ENCODE results near the gene MRPS6.
A peak's percentile ranks its signal among the peaks of the same experiment; 100 is the strongest.

The MRPS6 gene

DNA sequence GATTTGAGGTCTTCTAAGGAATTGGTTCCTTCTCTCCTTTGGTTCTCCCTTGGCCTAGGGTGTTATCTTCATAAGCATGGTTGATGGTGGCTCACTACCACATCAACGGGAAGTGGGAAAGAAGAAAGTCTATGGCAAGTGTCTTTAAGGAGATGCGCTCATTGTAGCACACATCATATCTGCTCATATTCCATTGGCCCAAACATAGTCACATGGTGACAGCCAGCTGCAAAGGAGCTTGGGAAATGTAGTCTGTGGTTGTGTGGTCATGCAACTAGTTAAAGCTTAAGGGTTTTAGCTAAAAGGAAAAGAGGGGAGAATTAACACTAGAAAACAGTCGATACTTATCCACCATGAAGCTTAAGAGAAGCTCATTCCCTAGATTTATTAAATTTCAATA lies 11.4 kb upstream of the MRPS6 start:
- H3K9me3 ChIP-seq (ENCODE audit: control insufficient read depth, low read length) = no peaks in the 10 kb centered on the region
- H3K79me2 ChIP-seq = no peaks in the 10 kb centered on the region
- H3K4me1 ChIP-seq = no peaks in the 10 kb centered on the region
- H3K9ac ChIP-seq = no peak overlapping the region
- TF ChIP-seq, protein P1, sequence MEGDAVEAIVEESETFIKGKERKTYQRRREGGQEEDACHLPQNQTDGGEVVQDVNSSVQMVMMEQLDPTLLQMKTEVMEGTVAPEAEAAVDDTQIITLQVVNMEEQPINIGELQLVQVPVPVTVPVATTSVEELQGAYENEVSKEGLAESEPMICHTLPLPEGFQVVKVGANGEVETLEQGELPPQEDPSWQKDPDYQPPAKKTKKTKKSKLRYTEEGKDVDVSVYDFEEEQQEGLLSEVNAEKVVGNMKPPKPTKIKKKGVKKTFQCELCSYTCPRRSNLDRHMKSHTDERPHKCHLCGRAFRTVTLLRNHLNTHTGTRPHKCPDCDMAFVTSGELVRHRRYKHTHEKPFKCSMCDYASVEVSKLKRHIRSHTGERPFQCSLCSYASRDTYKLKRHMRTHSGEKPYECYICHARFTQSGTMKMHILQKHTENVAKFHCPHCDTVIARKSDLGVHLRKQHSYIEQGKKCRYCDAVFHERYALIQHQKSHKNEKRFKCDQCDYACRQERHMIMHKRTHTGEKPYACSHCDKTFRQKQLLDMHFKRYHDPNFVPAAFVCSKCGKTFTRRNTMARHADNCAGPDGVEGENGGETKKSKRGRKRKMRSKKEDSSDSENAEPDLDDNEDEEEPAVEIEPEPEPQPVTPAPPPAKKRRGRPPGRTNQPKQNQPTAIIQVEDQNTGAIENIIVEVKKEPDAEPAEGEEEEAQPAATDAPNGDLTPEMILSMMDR (IDR thresholded peaks at IDR 0.05) = no peak
- H2AFZ ChIP-seq = no peak overlapping the region
- no peaks in the 10 kb centered on the region for H3K27me3 ChIP-seq (ENCODE audit: control insufficient read depth, insufficient read depth, low read length)
- H3K4me2 ChIP-seq (ENCODE audit: low read length) = no peak overlapping the region
- H3K27ac ChIP-seq = no peak overlapping the region
- H3K4me3 ChIP-seq (ENCODE audit: low read depth, low read length) = no peak overlapping the region
- no peaks in the 10 kb centered on the region for H3K36me3 ChIP-seq (ENCODE audit: control insufficient read depth, insufficient read depth, low read length)

DNA sequence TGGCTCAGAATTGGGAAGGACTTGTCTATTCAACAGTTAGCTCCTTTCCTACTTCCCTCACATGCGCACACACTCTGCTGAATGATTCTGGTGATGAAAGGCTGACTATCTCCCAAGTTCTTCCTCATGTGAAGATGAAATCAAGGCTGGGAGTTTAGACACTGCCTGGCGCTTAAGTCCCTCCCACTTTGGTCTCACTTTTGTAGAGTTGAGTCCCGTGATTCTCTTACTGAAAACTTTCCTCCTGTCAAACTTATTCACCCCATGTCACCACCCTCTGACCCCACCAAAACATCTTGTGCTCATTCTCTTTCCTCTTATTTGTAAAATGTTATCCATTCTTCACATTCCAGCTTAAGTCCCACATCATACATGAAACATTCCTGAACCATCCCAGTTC lies 8.4 kb upstream of the MRPS6 start:
- H3K79me2 ChIP-seq = no peaks in the 10 kb centered on the region
- no peak overlapping the region for H3K4me2 ChIP-seq (ENCODE audit: low read length)
- H3K4me1 ChIP-seq = no peaks in the 10 kb centered on the region
- no peak overlapping the region for H3K4me3 ChIP-seq (ENCODE audit: low read depth, low read length)
- H3K36me3 ChIP-seq (ENCODE audit: control insufficient read depth, insufficient read depth, low read length) = no peaks in the 10 kb centered on the region
- H3K9me3 ChIP-seq (ENCODE audit: control insufficient read depth, low read length) = no peaks in the 10 kb centered on the region
- TF ChIP-seq, protein P1 (IDR thresholded peaks at IDR 0.05) = no peak
- no peak overlapping the region for H3K27ac ChIP-seq
- no peak overlapping the region for H3K9ac ChIP-seq
- H2AFZ ChIP-seq = no peak overlapping the region
- no peaks in the 10 kb centered on the region for H3K27me3 ChIP-seq (ENCODE audit: control insufficient read depth, insufficient read depth, low read length)

DNA sequence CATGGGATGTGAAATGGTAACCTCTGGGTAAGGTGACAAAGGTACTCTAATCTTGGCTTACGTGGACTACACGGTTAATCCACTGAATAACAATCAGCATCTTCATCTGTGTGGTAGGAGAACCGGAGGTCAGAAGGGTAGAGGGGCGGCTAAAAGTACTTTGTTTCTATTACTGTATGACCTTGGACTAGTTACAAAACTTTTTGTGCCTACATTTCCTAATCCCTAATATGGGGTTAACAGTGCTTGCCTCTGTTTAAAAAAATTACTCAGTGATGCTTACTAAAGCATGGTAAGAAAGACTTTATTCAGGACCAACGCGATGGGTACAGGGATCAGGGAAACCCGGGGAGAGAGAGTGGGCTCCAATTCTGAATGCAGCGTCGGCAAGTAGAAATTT lies 1.7 kb upstream of the MRPS6 start:
- no peak overlapping the region for H3K27ac ChIP-seq
- H3K4me2 ChIP-seq (ENCODE audit: low read length) = no peak overlapping the region
- H3K27me3 ChIP-seq (ENCODE audit: control insufficient read depth, insufficient read depth, low read length) = no peaks in the 10 kb centered on the region
- no peak overlapping the region for H2AFZ ChIP-seq
- H3K36me3 ChIP-seq (ENCODE audit: control insufficient read depth, insufficient read depth, low read length) = no peaks in the 10 kb centered on the region
- H3K4me3 ChIP-seq (ENCODE audit: low read depth, low read length) = no peak overlapping the region
- H3K4me1 ChIP-seq = peaks cover 3% of the 10 kb centered on the region
- H3K79me2 ChIP-seq = no peaks in the 10 kb centered on the region
- TF ChIP-seq, protein P1 (IDR thresholded peaks at IDR 0.05) = no peak
- H3K9me3 ChIP-seq (ENCODE audit: control insufficient read depth, low read length) = no peaks in the 10 kb centered on the region
- H3K9ac ChIP-seq = no peak overlapping the region

DNA sequence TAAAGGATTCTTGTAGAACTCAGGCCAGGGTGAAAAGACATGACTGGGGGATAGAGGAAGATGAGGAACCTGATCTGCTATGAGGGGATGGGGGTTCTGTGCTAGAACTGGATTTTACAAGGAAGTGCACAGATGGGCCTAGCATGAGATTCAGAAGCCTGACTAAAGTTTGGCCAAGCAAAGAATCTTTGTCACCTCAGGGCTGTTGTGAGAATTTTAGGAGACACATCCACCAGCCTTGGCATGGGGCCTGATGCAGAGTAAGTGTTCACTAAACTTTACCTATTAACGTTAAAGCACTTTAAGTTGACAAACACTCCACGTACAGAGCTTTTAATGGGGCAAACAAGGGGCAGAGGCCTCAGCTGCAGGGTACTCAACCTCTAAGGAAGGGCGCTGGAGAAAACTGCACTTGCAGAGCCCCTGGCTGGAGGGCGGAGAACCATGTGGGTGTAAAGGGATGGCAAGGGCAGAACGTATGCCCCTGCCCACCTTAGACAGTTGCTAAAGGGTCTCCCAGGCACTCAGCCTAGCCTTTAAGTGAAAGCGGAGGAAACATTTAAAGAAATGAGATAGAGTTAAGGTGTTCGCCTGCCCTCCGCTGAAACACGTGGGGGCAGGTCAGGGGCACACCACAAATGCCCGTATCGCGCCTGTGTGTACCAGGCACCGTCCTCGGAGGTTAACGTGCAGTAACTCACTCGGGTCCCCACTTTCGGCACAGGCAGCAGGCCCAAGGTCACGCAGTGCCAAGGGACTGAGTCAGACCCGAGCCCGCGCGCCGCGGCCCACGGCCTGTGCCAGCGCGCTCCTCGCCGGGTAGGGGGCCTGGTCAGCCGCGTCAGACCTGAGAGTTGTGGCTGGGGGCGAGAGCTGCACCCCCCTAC lies 990 bp upstream of the MRPS6 start:
- peak overlapping the region; percentile 54 for H3K27ac ChIP-seq
- no peaks in the 10 kb centered on the region for H3K27me3 ChIP-seq (ENCODE audit: control insufficient read depth, insufficient read depth, low read length)
- H3K9ac ChIP-seq = no peak overlapping the region
- H2AFZ ChIP-seq = peak overlapping the region; percentile 93
- H3K4me3 ChIP-seq (ENCODE audit: low read depth, low read length) = peak overlapping the region; percentile 59
- no peaks in the 10 kb centered on the region for H3K9me3 ChIP-seq (ENCODE audit: control insufficient read depth, low read length)
- H3K4me1 ChIP-seq = peaks cover 3% of the 10 kb centered on the region
- H3K79me2 ChIP-seq = no peaks in the 10 kb centered on the region
- peak overlapping the region; percentile 88 for H3K4me2 ChIP-seq (ENCODE audit: low read length)
- H3K36me3 ChIP-seq (ENCODE audit: control insufficient read depth, insufficient read depth, low read length) = no peaks in the 10 kb centered on the region
- TF ChIP-seq, protein P1 (IDR thresholded peaks at IDR 0.05) = no peak
